ENCODE results near the gene RPS2. TPM values are rescaled to one million over a fixed set of nuclear protein-coding genes. Genes with fewer than 3 reads are reported as not detected.

Gene RPS2
- total RNA-seq, 1 experiment from 2014 or later, result 3,874 TPM

- H3K27me3 ChIP-seq (ENCODE audit: insufficient read depth, low read length), result peaks cover 25% of the 10 kb centered on the region
- H2BK12ac ChIP-seq (ENCODE audit: insufficient read length, low read depth, low read length), result no peak within 1 kb of the TSS
- H3K79me2 ChIP-seq (ENCODE audit: insufficient read depth, low read length), result no peaks in the 10 kb centered on the region; the same call in 1 of the 2 replicates
- Mint-ChIP-seq H3K36me3 (ENCODE audit: insufficient read depth in 1 of 3, low read depth in 3 of 3) (peaks cover 0 to 20% (median 18%) of the 10 kb centered on the region in 3 experiments), H3K27me3 (ENCODE audit: low read depth) (peaks cover 52% of the 10 kb centered on the region), H3K27ac (peak within 1 kb of the TSS; percentile 26 to 92 (median 50); a peak in 4 of 7 replicates), H3K9me3 (no peaks in the 10 kb centered on the region; a peak in 1 of 5 replicates), H3K4me1 (peaks cover 22 to 30% of the 10 kb centered on the region in 2 experiments), H3K4me3 (peak within 1 kb of the TSS; percentile 85 to 88)
- no peak within 1 kb of the TSS for H3K23ac ChIP-seq (ENCODE audit: insufficient read length, low read depth, low read length)
- DNase-seq, result peak; percentile 95
- H3K27ac ChIP-seq (ENCODE audit: insufficient read length, low read depth, low read length), result no peak within 1 kb of the TSS
- no CpG with 5 or more reads among the region's 109 CpGs for WGBS (ENCODE audit: extremely low coverage, insufficient read length, low lambda C conversion rate)
- no peak within 1 kb of the TSS for H4K8ac ChIP-seq (replicated peaks; ENCODE audit: insufficient read length, low read depth, low read length)
- no peaks in the 10 kb centered on the region for H3K79me1 ChIP-seq (ENCODE audit: insufficient read depth, low read depth, low read length, poor library complexity, severe bottlenecking)
- H3T11ph ChIP-seq (ENCODE audit: low read length), result no peak within 1 kb of the TSS
- no peak within 1 kb of the TSS for H4K5ac ChIP-seq (ENCODE audit: insufficient read length, low read depth, low read length)
- peak; percentile 55 for TF ChIP-seq CTCF (conservative IDR thresholded peaks at IDR 0.05)
- H3K4me2 ChIP-seq (ENCODE audit: insufficient read depth, insufficient read length, low read length), result peak within 1 kb of the TSS; percentile 81
- H2AFZ ChIP-seq (ENCODE audit: low read length), result no peak within 1 kb of the TSS
- no peak within 1 kb of the TSS for H2BK20ac ChIP-seq (ENCODE audit: low read depth, low read length, poor library complexity, severe bottlenecking)
- peaks cover 24% of the 10 kb centered on the region for H3K23me2 ChIP-seq (ENCODE audit: insufficient read length, low read depth, low read length, poor library complexity, severe bottlenecking)
- no peak within 1 kb of the TSS for H2BK15ac ChIP-seq (ENCODE audit: low read depth, low read length)
- no peaks in the 10 kb centered on the region for H3K9me3 ChIP-seq (ENCODE audit: control insufficient read depth, low read depth, low read length)
- H3K18ac ChIP-seq (ENCODE audit: insufficient read length, low read depth, low read length), result peak within 1 kb of the TSS; percentile 38
- H3K14ac ChIP-seq (ENCODE audit: insufficient read depth, low read length), result peak within 1 kb of the TSS; percentile 52; the same call in 1 of the 2 replicates
- H2BK5ac ChIP-seq (ENCODE audit: insufficient read length, low read length), result no peak within 1 kb of the TSS
- H4K20me1 ChIP-seq (ENCODE audit: control insufficient read depth, insufficient read depth, insufficient read length), result peaks cover 2% of the 10 kb centered on the region
- H3K56ac ChIP-seq (ENCODE audit: insufficient read length, low read depth, low read length), result no peak within 1 kb of the TSS
- H3K9ac ChIP-seq (ENCODE audit: extremely low read depth, insufficient read length, low read length), result peak within 1 kb of the TSS; percentile 52
- H2BK120ac ChIP-seq (ENCODE audit: low read depth, low read length, poor library complexity, severe bottlenecking), result no peak within 1 kb of the TSS
- no peaks in the 10 kb centered on the region; the same call in 1 of the 2 replicates for H3K4me1 ChIP-seq (ENCODE audit: insufficient read depth, low read length)
- no peak within 1 kb of the TSS for H3K4ac ChIP-seq (ENCODE audit: low read depth, low read length)
- H4K91ac ChIP-seq (ENCODE audit: insufficient read length, low read depth, low read length), result no peak within 1 kb of the TSS
- no peak within 1 kb of the TSS for H2AK5ac ChIP-seq (ENCODE audit: insufficient read length, low read length)
Observed at GRCh38 chr16:1983544-1984346, 19.1 kb upstream of the RPS2 start, which contains the start of gene GFER. TSS of gene GFER (plus strand) at chr16:1984193. CDS start at chr16:1984219, 26 bp downstream.

Measured in H9 (cell line).